HuH-7 (cell line): Measurements from ENCODE around the gene HOXD3.
A peak's percentile ranks its signal among the peaks of the same experiment; 100 is the strongest.

ENCODE experiments used
- DNase-seq: peaks from one replicate; pipeline ENCODE4 v3.0.0; 2011; ENCODE audit warnings: low spot score

Gene HOXD3

GRCh38 chr2:176149481-176149938, 7.6 kb upstream of the HOXD3 start:
- no peak for DNase-seq

- no peak for DNase-seq
Observed at GRCh38 chr2:176149939-176150583, 7.0 kb upstream of the HOXD3 start.

- no peak for DNase-seq
Observed at GRCh38 chr2:176150584-176151441, 6.3 kb upstream of the HOXD3 start.

GRCh38 chr2:176151442-176152287, 5.4 kb upstream of the HOXD3 start, which contains the start of gene HOXD4:
Gene HOXD4, plus strand, starts transcription at chr2:176151550. Its CDS starts 84 bp downstream, at chr2:176151634.
- no peak for DNase-seq

- no peak for DNase-seq
Observed at GRCh38 chr2:176152350-176153181, 4.5 kb upstream of the HOXD3 start.

- no peak for DNase-seq
Observed at GRCh38 chr2:176154576-176155252, 2.4 kb upstream of the HOXD3 start.

- DNase-seq = no peak
Observed at GRCh38 chr2:176155356-176156044, 1.6 kb upstream of the HOXD3 start.

- no peak for DNase-seq
Observed at GRCh38 chr2:176156301-176156806, 753 bp upstream of the HOXD3 start.

GRCh38 chr2:176157499-176158185, 535 bp downstream of the HOXD3 start:
- DNase-seq = peak; percentile 73

- DNase-seq = peak; percentile 84
Observed at GRCh38 chr2:176158186-176158591, 1.1 kb downstream of the HOXD3 start.

- DNase-seq = no peak
Observed at GRCh38 chr2:176158855-176159662, 2.0 kb downstream of the HOXD3 start.

GRCh38 chr2:176159663-176160250, 2.6 kb downstream of the HOXD3 start:
- no peak for DNase-seq

- DNase-seq = no peak
Observed at GRCh38 chr2:176160251-176160985, 3.3 kb downstream of the HOXD3 start.

GRCh38 chr2:176160986-176161824, 4.1 kb downstream of the HOXD3 start:
- DNase-seq = no peak

- DNase-seq = no peak
Observed at GRCh38 chr2:176161825-176162626, 4.9 kb downstream of the HOXD3 start.
